Activated naive CD4-positive, alpha-beta T cell treated with Interleukin-2 at 50 U/mL for 16 hours (primary cell): Measurements from ENCODE around the gene DNAAF1.
"Not testable (repeated sequence)": the region's sequence is repeated elsewhere in the genome, so short reads cannot be mapped to it uniquely, and the experiment has no call there.

Source experiments
- DNase-seq: peaks from one replicate; pipeline ENCODE4 v3.0.0-alpha.2; 2020

The DNAAF1 gene

DNA sequence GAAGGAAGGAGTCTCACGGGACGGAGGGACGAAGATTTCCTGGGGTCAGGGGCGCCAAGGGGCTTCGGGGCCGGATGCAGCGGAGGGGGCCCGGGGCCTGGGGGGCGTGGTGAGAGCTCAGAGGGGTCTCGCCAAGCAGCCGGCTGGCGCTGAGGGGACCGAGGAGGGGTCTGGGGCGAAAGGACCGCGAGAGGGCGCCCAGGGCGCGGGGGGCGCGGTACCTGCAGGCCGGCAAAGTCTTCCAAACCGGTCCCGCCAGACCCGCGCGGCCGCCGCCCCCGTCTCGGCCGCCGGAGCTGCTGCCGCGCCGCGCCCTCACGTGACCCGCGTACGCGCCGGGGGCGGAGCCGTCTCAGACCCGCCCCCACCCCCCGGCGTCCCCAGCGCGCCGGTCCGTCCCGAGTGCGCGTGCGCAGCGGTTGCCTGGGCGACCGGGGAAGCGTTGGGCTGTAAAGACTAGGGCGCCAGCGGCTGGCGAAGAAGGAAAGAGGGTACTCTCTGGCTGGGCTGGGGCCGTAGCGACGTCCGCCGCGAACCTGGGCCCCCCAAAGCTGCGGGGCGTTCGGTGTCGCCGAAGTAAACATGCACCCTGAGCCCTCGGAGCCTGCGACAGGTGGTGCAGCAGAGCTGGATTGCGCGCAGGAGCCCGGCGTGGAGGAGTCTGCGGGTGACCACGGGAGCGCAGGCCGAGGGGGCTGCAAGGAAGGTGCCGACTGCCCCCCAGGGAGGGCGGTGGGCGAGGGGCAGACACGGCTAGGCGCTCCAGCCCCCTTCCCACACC lies at the start of gene DNAAF1, which contains the start of gene HSDL1:
TSS of gene DNAAF1 (plus strand) at position 450 of the 781 bp plus-strand sequence. CDS start at position 583, 133 bp downstream.
TSS of gene HSDL1 (minus strand) at position 319 of the 781 bp plus-strand sequence. CDS start 13,856 bp downstream, outside the sequence.
- peak; percentile 93 for DNase-seq

DNA sequence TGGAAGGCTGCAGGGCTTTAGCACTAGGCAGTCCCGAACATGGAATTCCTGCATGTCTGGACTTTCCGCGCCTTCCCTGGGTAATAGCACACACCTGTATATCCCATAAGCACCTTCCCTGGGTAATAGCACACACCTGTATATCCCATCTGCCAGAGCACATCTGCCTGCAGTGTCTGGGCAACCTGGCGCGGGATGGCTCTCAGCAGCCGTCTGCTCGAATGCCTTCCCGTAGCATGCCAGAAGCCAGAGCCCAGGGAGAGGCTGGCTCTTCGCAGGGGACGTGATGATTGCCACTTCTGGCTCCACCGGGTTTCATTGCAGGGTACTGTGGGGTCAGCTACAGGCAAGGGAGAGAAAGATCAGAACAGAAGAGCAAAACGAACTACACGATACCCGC lies 49.6 kb upstream of the DNAAF1 start:
- no peak for DNase-seq

DNA sequence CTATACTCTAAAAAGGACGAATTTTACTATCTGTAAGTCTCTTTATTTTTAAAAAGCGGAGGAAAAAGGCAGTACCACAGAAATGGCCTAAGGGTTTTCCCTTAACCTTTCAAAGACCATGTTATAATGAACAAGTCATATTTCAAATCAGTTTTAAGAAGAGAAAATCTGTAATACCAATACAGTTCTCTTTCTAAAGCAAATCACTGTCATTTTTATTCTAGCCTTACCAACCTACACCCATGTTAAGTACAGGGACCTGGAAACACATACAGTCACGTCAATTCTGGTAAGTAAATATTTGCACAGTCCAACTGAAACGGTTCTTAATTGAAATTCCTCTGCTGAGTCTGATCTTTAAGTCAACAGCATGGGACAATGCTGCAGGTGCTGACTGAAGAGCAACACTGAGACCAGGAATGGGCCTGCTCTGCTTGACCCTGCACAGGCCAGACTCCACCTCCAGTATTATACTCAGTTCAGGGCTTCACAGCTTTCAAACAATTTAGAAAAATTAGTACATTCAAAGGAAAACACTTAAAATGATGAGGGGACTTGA lies 48.6 kb upstream of the DNAAF1 start:
- DNase-seq, result no peak

DNA sequence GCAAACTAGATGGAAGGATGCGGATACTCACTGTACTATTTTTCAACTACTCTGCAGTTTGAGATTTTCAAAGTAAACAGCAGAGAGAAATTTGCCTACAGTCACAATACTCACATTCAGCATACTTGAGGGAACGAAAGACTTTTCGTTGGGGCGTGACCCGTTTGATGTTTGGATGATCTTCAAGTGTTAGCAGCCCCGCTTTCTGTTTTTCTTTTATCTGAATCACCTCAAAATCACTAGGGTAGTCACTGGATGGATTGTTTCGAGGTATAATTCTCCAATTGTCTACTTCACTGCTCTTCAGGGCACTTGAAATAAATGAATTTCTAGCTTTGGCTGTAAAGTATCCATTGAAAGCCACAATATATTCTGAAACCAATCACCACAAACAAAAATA lies 46.2 kb upstream of the DNAAF1 start:
- DNase-seq, result no peak

DNA sequence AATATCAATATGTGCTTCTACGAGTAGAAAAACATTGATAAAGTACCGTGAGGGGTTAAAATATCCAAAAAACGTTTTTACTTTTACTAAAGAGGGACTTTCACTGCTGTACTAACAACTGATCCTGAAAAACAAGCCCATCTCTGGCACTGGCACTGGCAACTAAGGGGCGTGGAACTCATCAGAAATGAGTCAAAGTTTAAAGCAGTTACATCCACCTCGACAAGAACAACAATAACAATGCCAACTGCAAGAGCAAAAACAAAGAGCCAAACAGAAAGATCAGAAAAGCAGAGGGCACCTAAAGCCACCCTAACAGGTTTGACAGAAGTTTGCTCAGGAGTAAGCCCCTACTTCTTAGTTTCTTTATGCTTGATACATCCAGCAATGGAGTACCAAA lies 41.4 kb upstream of the DNAAF1 start:
- DNase-seq, result no peak

DNA sequence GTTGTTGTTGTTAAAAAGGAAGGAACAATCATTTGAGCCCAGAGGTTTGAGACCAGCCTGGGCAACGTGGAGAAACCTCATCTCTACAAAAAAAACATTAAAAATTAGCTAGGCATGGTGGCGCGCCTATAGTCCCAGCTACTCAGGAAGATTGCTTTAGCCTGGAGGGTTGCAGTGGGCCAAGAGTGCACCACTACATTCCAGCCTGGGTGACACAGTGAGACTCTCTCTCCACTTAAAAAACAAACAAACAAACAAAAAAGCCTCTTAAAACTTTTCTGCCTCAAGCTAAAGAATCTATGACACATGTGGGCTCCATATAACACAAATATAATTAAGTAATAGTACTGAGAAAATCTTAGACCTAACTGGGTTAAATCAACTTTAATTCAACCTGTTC lies 40.9 kb upstream of the DNAAF1 start:
- no peak for DNase-seq

DNA sequence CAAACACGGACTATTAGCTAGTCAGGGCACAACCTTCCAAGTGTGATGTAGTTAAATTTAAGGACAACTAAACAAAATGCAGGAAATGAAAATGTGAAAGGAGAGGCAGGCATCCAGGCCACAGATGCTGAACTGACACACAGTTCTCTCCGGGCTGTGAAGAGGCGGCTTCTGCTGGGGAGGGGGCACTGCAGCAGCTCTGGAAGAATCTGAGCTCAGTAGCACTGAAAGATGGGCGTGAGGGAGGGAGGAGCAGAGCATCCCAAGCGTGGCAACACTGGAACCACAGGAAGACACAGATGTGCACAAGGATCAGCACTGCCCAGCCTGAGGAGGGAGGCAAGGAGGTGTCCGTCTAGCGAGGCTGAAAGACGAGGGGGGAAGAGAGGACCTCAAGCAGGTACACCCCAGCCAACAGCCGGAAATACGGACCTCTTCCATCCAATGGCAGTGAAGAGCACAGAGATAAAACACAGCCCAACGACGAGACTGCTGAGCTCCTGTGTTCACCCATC lies 39.8 kb upstream of the DNAAF1 start:
- no peak for DNase-seq

DNA sequence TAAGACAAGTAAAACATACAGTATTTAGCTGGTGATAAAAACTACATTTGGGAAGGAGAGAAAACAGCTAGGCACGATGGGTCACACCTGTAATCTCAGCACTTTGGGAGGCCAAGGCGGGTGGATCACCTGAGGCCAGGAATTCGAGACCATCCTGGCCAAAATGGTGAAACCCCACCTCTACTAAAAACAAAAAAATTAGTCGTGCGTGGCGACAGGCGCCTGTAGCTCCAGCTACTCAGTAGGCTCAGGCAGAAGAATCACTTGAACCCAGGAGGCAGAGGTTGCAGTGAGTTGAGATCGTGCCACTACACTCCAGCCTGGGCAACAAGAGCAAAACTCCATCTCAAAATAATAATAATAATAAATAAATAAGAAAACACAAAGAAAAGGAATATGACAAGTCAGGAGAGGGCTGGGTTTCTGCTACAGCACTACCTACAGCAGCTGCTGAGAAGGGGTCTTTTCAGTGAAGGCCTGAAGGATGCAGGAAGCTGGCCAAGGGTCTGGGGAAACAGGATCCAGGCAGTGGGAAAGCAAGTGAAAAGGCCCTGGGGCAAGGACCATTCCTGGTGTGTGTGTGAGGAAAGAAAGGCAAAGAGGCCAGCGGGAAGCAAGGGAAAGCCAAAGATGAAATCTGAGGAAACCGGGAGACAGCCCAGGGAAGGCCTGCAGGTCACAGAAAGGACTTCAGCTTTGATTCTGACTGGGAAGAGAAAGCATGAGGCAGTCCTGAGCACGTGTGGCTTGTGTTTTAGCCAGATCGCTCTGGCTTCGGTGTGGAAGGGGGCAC lies 39.0 kb upstream of the DNAAF1 start:
- no peak for DNase-seq

DNA sequence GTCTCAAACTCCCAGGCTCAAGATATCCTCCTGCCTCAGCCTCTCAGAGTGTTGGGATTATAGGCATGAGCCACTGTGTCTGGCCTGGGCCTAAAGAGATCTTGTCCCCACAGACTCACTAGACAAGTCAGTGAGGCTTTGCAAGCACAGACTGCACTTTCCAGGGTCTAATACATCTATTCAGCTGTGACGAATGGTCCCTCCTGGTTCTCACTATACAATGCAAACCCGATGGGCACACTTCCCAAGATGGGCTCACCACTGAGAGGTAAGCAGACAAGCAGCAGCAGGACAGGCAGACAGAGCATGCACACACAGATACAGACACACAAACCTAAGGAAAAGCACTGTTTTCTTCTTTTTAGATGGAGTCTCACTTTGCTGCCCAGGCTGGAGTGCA lies 37.2 kb upstream of the DNAAF1 start:
- no peak for DNase-seq

DNA sequence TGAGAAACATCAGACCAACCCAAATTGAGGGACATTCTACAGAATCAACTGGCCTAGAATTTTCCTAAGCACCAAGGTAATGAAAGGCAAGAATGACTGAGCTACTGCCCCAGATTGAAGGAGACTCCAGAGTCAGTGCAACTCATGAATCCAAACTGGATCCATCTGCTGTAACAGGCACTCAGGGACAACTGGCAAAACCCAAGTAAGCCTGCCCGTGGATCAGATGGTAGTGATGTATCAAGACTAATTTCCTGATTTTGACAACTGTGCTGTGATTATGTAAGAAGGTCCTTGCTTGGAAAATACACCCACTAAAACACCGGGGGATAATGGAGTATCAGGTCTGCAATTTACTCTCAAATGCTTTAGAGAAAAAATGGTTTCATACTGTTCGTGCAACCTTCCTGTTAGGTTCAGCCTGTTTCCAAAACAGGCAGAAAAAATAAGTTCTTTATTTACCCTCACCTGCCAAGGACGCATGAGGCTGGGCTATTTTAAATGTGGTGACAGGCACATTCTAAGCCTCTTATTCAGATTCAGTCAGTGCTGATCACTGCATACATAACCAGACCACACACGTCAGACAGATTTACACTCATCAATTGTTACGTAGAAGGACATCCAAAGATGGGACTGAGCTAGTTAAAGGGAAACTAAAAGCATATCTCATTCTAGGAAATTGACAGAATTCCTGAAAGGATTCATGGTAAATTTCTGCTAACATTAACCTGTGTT lies 35.3 kb upstream of the DNAAF1 start:
- no peak for DNase-seq

DNA sequence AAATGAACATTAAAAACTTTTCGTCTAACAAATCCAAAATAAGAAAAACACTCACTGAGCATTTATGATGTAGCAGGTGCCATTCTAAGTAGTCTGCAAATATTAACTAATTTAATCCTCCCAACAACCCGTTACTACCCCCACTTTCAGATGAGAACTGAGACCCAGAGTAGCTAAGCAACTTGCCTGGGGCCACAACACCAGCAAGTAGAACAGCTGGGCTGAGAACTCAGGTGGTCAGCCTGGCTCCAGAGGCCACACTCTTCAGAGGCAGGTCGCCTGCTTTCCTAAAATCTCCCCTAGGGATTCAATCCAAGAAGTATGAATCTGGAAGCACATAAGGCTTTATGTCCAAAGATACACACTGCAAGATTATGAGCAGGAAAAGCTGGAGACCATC lies 34.6 kb upstream of the DNAAF1 start:
- DNase-seq, result no peak

DNA sequence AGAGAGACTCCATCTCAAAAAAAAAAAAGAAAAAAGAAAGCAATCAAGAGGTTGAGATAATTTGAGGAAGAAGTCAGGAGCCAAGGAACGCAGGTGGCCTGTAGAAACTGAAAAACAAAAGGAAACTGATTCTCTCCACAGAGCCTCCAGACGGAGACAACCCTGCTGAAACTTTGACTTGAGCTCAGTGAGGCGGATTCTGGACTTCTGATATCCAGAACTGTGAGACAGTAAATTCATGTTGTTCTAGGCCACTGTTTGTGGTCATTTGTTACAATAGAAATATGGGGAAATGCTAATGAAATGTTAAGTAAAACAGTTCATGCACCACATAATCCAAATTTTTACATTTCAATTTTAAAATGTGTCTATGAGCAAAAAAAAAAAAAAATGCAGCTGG lies 33.6 kb upstream of the DNAAF1 start:
- DNase-seq, result no peak

DNA sequence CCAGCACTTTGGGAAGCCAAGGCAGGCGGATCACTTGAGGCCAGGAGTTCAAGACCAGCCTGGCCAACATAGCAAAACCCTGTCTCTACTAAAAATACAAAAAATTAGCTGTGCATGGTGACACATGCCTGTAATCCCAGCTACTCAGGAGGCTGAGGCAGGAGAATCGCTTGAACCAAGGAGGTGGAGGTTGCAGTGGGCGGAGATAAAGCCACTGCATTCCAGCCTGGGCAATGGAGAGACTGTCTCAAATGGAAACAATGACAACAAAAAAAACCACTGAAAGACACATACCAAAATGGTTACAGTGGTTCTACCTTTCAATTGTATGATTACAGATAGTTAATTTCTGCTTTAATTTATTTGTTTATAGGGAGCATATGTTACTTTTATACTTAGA lies 33.2 kb upstream of the DNAAF1 start:
- DNase-seq, result peak; percentile 28

DNA sequence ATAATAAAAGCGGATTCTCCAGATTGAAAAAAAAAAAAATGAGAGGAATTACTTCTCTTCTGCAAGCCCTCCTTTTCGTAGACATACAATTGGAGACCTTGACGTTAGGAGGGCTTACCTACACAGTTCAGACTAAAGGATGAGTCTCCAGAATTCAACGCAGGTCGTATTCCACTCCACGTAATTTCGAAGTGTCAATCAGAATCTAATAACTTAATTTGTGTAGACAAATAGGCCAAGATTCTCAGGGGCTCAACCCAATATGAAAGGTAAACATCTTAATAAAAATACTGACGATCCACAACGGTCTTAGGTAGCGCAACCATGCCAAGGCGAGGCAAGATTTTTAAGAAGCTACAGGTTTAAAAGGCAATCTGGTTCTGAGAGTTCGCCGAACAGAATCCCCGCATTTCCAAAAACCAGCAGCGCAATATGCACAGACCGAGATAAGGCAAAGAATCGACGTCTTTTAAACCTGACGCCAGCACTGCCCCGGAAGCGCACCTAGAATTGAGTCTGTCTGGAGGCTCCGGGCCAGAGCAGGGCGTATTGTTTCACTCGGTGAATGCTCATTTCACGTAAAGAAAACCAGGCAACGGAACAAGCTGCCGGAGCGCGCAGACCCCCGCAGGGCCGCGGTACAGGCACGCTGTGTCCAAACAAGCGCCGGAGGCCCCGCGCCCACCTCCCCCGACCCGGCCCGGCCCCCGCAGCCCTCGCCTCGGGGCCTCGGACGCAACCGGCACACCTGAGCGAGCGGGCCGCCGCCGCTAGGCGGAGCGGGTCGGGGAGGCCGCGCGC lies 29.0 kb upstream of the DNAAF1 start:
- DNase-seq, result no peak

DNA sequence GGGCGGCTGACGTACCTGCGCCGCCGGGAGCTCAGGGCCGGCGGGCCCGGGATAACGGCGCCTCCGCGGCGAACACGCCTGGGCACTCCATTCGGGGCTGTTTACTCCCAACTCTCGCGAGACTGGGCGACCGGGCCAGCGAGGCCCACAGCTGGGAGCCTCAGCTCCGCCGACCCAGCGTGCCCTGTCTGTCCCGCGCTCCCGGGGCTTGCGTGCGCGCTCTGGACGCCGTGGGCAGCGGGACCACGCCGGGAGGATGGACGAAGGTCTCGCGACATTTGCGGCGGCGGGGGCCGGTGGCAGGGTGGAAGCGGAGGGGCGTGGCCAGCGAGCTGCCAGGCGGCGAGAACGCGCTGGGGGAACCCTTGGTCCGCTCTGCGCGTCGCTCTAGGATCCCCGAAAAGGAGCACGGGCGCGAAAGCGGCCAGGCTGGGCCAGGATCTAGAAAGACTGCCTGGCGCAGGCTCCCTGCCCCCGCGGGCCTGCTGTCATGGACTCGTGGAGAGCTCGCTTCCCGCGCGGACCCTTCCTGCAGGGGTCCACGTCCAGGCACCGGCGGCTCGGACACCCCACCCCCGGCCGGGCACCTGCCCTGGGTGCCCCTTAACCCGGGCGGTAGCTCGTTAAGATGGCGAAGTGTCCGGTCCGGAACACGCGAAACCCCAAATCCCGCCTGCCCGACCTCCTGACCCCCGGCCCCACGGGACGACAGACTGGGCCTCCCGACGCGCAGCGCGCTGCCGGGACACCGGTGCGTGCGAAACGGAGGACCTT lies 28.2 kb upstream of the DNAAF1 start, which contains the start of gene MBTPS1:
TSS of gene MBTPS1 (minus strand) at position 223 of the 774 bp plus-strand sequence. CDS start 15,159 bp downstream, outside the sequence.
- DNase-seq, result peak; percentile 98

DNA sequence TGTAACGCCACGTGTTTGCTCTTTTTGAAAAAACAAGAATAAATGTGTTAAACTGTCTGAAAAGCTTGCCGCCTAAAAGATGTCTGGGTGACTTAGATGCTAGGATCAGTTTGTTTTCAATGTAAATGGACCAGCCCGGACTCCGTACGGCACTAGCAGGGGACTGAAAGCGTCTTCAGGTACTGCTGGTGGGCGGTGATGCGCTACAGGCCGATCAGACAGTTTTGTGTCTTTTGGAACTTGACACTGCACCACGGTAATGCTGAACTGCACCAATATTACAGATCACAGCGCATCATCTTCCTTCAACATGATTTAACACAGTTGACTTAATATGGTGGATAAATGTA lies 27.6 kb upstream of the DNAAF1 start:
- DNase-seq, result peak; percentile 43

DNA sequence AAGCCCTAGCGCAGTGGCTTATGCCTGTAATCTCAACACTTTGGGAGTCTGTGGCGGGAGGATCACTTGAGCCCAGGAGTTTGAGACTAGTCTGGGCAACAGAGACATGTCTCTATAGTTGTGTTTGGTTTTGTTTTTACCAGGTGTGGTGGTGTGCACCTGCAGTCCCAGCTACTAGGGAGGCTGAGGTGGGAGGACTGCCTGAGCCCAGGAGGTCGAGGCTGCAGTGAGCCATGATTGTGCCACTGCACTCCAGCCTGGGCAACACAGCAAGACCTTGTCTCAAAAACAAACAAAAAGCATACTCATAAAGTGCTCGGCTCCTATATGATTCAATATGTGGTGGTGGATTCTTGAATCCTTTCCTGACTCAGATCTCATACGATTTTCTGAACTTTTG lies 26.8 kb upstream of the DNAAF1 start:
- DNase-seq, result not testable (repeated sequence)

DNA sequence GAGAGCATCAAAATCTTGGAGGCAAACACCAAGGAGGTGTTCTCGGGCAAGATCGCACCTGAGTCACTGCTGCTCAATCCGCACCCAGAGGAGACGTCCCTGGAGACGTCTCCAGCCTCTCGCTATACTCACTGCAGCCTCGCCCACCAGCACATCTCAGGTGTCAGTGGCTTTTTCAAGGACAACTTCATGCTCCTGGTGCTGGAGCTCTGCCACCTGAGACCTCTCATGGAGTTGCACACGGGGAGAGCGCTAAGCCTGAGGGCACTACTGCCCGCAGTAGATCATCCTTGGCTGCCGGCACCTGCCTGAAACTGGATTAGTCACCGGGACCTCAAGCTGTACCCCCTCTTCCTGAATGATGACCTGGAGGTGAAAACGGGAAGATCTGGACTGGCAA lies 25.7 kb upstream of the DNAAF1 start:
- no peak for DNase-seq

DNA sequence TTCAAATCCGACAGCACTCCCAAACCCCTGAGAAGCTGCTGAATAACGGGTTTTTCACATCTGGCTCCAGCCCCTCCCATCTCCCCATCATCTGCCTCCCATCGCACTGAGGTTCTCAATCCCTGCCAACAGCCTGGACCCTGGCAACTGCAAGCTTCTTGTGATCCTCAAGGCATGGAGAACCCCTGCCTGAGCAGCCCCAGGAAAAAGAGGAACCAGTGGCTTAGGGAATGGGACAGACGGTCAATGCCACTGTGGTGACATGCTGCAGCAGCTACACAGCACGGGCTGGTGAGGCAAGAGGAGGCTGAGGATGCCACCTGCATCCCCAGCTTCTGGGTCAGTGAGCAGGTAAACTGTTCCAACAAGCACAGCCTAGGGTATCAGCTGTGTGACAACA lies 25.1 kb upstream of the DNAAF1 start:
- DNase-seq, result no peak

DNA sequence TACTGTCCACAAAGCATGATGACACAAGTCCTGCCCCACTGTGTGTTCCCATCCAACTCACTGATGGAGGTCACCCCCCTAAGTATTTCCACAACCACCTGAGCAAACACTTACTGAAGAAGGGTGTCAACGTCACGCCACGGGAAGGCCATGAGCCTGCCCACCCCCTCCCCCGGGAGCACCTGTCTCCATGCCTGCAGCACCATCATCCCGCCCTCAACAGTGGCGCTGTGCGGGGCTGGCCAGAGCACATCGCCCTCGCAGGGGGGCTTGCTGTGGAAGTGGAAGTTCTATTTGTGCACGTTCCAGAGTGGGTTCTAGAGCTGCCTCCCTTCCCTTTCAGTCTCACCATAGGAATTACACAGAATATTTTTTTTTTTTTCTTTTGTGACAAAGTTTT lies 24.1 kb upstream of the DNAAF1 start:
- DNase-seq, result no peak
